ENCODE data around the gene ZGPAT. TPM values are rescaled to one million over a fixed set of nuclear protein-coding genes. Genes with fewer than 3 reads are reported as not detected.

The ZGPAT gene
- total and polyA plus RNA-seq, 10 of the 15 experiments (the other 5 are each of a cell fraction or from before 2014, with no cell fraction given) = 0.58 to 52.9 (median 18.0) TPM

- TF ChIP-seq, protein P1, sequence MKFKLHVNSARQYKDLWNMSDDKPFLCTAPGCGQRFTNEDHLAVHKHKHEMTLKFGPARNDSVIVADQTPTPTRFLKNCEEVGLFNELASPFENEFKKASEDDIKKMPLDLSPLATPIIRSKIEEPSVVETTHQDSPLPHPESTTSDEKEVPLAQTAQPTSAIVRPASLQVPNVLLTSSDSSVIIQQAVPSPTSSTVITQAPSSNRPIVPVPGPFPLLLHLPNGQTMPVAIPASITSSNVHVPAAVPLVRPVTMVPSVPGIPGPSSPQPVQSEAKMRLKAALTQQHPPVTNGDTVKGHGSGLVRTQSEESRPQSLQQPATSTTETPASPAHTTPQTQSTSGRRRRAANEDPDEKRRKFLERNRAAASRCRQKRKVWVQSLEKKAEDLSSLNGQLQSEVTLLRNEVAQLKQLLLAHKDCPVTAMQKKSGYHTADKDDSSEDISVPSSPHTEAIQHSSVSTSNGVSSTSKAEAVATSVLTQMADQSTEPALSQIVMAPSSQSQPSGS (IDR thresholded peaks at IDR 0.05; ENCODE audit: low read length) = no peak
- TF ChIP-seq NR2C1 (IDR thresholded peaks at IDR 0.05) (no peak), FOXM1 (IDR thresholded peaks at IDR 0.05; ENCODE audit: low read depth, low read length) (no peak), CEBPZ (IDR thresholded peaks at IDR 0.05; ENCODE audit: low read depth, low read length) (no peak), STAT1 (conservative IDR thresholded peaks at IDR 0.05) (no peak), NRF1 (conservative IDR thresholded peaks at IDR 0.05; ENCODE audit: low read depth, low read length) (no peak), ZNF24 (IDR thresholded peaks at IDR 0.05) (no peak), SP1 (IDR thresholded peaks at IDR 0.05; ENCODE audit: low read depth, low read length) (no peak), SREBF2 (IDR thresholded peaks at IDR 0.05; ENCODE audit: low read length) (no peak), ATF7 (IDR thresholded peaks at IDR 0.05; ENCODE audit: low read depth) (no peak), RELB (IDR thresholded peaks at IDR 0.05; ENCODE audit: low read depth) (peak; percentile 43; the same call in 1 of the 2 replicates), SKIL (IDR thresholded peaks at IDR 0.05; ENCODE audit: low read depth, poor library complexity, severe bottlenecking) (no peak), KDM1A (IDR thresholded peaks at IDR 0.05; ENCODE audit: borderline replicate concordance) (no peak), RCOR1 (conservative IDR thresholded peaks at IDR 0.05; ENCODE audit: low read depth, low read length) (no peak), POLR2AphosphoS2 (IDR thresholded peaks at IDR 0.05; ENCODE audit: low read depth, low read length) (no peak), RELA (IDR thresholded peaks at IDR 0.05; ENCODE audit: borderline replicate concordance, partially characterized antibody) (no peak)
- TF ChIP-seq, protein P2, sequence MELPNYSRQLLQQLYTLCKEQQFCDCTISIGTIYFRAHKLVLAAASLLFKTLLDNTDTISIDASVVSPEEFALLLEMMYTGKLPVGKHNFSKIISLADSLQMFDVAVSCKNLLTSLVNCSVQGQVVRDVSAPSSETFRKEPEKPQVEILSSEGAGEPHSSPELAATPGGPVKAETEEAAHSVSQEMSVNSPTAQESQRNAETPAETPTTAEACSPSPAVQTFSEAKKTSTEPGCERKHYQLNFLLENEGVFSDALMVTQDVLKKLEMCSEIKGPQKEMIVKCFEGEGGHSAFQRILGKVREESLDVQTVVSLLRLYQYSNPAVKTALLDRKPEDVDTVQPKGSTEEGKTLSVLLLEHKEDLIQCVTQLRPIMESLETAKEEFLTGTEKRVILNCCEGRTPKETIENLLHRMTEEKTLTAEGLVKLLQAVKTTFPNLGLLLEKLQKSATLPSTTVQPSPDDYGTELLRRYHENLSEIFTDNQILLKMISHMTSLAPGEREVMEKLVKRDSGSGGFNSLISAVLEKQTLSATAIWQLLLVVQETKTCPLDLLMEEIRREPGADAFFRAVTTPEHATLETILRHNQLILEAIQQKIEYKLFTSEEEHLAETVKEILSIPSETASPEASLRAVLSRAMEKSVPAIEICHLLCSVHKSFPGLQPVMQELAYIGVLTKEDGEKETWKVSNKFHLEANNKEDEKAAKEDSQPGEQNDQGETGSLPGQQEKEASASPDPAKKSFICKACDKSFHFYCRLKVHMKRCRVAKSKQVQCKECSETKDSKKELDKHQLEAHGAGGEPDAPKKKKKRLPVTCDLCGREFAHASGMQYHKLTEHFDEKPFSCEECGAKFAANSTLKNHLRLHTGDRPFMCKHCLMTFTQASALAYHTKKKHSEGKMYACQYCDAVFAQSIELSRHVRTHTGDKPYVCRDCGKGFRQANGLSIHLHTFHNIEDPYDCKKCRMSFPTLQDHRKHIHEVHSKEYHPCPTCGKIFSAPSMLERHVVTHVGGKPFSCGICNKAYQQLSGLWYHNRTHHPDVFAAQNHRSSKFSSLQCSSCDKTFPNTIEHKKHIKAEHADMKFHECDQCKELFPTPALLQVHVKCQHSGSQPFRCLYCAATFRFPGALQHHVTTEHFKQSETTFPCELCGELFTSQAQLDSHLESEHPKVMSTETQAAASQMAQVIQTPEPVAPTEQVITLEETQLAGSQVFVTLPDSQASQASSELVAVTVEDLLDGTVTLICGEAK (IDR thresholded peaks at IDR 0.05; ENCODE audit: borderline replicate concordance) = no peak
Measured at GRCh38 chr20:63736893-63737694, 29.3 kb downstream of the ZGPAT start (continued).

Measured in GM12878 (cell line).